GM18511 (cell line): ENCODE measurements around the gene APRT.
"Not testable (repeated sequence)": the region's sequence is repeated elsewhere in the genome, so short reads cannot be mapped to it uniquely, and the experiment has no call there.

ENCODE experiments used
- ATAC-seq: cut with Tn5 transposase; IDR thresholded peaks from one replicate; pipeline ENCODE4 v1.9.1; 2021; ENCODE audit warnings: mild to moderate bottlenecking, moderate library complexity; ENCODE audit not compliant: unreplicated experiment

APRT gene

DNA sequence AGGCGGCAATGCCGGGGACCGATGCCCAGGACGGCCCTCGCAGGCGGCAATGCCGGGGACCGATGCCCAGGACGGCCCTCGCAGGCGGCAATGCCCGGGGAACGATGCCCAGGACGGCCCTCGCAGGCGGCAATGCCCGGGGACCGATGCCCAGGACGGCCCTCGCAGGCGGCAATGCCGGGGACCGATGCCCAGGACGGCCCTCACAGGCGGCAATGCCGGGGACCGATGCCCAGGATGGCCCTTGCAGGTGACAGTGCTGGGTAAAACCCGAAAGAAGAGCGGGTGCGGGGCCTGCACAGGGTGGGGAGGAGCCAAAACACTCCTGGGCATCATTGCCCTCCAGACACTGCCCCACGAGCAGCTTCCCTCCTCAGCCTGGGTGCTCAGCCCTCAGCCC lies 11.9 kb upstream of the APRT start:
- ATAC-seq = not testable (repeated sequence)

DNA sequence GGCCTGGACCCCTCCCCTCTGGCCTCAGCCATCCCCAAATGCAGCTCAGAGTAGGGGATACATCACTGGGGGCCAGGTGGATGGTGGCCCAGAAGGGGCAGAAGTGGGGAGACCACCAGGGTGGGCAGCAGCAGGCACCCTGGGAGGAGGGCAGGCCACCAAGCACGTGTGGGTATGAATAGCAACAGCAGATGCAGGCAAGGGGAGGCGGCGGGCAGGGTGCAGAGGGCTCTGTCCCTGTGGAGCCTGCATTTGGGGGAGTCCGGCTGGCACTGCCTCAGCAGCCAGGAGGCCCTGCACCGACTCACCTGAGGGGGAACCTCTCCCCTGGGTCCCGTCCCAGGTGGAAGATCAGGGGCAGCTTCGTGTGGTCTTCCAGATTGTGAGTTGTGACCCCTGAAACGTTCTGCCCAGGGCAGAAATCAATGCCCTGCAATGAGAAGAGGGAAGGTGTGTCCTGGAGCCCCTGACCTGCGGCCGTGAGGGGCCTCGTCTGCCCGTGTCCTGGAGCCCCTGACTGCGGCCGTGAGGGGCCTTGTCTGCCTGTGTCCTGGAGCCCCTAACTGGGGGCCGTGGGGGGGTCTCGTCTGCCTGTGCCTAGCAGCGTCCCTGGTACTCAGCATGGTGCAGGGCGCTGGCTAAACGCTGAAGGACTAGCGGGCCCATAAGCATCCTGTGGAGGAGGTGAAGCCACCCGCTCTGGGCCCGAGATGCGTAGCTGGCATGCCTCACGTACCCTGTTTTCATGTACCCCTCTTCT lies 10.7 kb upstream of the APRT start:
- ATAC-seq = no peak

DNA sequence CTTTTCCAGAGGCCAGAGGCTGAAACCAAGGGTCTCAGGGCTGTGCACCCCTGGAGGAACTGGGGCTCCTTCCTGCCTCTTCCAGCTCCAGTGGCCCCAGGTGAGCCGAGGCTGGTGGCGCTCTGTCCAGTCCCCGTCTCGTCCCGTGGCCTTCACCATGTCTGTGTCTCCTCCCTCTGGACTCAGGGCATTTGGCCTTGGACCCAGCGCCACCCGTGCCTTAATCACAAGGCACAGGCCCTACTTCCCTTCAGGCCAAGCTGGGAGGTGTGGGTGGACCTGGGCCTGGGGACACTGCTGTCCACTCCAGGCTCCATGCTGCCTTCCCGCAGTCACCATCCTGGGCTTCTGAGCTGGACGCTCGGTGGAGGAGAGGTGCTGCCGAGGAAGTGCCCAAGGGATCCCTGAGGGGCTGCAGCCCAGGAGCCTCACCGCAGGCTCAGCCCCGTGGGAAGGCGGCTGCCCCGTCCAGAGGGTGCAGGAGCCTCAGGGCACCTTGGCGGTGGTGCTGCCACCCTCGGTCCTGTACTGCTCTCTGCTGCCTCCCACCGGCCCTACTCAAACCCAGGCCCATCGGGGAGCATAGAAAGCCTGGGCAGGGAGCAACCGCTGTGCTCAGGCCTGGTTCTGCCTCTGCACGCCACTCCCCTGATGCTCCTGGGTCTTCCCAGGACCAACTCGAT lies 9.6 kb upstream of the APRT start:
- ATAC-seq = no peak

DNA sequence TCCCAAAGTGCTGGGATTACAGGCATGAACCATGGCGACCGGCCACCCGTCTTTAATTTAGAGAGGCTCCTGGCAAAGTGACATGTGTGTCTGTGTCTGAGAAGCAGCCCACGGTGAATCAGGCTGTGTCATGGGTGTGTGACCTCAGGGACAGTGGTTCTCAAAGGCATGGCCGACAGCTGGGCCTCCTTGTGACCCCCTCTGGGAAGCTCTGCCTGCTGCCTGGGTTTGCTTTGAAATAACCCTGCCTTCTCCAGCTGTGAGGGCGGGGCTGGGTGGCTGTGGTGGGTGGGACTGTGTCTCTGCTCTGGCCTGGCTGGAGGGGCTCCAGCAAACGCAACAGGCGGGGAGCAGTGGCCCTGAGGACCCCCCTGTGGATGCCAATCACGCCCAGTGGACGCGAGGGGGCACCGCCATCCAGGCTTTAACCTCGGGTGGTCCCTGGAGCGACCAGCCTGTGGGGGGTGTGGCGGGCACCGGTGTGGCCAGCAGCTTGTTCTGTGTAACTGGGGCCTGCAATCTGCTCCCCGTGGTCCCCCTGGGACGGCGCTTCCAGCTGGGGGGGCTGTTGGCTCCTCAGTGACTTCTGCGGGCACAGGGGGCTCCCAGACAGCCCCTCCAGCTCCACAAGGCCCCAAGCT lies 8.8 kb upstream of the APRT start:
- no peak for ATAC-seq

DNA sequence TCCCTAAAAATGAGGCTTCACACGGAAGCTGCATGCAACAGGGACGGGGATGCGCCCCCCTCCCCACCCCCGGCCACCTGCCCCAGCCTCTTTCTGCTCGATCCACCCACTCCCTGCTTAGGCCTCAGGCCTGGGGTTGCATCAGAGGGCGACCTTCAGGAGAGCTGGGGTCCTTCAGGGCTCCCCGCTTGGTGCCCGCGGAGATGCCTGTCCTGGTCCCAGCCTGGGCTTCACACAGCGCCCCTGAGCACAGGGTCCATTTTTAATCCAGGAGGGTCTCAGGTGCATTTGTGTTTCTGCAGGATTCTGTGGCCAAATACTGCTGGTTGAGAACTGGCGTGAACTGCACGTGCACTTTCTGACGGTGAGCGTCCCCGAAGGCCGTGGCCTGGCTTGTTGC lies 7.4 kb upstream of the APRT start:
- no peak for ATAC-seq

DNA sequence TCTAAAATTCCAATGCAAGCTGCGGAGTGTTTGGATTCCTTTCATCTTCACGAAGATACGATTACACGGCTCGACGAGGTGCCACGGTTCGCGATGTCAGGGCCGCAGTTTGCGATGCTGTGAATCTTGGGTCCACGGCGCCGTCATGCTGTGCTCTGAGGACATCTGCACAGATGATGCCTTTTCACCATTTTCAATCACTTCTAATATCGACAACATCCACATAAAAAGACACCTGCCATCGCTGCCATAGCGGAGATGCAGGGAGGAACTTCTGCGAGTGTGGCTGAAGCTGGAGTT lies 6.8 kb upstream of the APRT start:
- ATAC-seq = no peak

DNA sequence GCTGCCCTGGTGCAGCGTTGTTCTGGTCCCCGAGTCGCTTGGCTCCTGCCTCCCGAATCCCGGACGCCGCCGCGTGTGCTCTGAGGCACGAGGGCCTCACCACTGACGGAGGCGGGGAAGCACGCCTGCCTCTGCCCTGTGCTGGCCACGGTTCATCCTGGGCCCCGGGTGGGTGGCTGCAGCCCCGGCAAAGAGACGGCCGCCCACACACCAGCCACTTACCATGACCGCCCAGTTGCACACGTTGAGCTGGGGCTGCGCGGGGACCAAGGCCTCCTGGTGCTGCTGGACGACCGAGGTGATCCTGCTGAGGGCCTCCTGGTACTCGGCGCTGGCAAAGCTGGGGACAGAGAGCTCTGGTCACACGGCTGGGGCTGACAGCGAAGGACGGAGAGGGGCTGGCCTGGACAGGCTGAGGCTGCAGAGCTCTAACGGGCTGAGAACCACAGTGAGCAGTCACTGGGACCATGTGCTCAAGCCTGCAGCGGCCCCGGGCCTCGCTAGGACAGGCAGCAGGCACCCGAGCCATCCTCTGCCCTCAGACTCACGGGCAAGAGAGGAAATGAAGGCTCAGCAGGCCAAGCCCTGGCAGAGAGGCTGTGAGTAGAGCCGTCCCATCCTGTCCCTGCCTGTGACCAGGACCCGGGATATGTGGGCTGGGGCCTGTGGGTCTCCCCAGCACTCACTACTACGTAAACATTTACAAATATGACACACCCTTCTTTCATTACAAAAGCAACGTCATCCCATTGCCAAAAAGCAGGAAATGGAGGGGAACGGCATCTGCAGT lies 6.3 kb upstream of the APRT start:
- no peak for ATAC-seq

DNA sequence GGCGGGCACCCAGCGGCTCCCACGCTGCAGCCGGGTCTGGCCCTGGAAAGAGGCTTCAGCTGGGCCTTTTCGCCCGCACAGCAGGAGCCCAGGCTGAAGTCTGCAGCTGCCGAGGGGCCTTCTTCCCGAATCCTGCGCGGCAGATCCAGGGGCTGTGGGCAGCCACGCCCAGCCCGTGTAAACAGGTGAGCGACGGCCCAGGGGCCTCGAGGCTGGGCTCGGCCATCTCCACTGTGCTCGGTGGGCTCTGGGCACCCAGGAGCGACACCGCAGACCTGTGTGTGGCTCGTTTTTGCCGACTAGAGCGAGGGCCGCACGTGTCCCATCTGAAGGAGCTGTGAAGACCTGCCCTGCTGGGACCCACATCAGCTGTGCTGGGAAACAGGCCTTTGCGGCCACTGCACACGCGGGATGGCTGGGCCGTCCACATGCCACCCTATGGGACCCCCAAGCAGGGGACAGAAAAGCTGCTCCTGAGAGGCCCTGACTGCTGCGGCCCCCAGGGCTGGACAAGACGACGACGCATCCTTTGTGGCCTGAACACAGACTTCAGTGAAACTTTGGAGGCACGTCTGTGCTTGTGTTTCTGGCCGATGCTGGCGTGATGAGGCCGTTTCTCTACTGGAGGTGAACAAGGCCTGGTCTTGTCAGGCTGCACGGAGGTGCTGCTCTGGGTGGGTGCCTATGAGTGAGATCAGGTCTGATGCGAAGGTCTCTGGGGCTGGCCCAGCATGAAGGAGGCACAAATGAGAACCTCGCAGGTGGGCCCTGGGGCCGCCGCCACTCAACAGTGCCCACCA lies 5.2 kb upstream of the APRT start:
- no peak for ATAC-seq

DNA sequence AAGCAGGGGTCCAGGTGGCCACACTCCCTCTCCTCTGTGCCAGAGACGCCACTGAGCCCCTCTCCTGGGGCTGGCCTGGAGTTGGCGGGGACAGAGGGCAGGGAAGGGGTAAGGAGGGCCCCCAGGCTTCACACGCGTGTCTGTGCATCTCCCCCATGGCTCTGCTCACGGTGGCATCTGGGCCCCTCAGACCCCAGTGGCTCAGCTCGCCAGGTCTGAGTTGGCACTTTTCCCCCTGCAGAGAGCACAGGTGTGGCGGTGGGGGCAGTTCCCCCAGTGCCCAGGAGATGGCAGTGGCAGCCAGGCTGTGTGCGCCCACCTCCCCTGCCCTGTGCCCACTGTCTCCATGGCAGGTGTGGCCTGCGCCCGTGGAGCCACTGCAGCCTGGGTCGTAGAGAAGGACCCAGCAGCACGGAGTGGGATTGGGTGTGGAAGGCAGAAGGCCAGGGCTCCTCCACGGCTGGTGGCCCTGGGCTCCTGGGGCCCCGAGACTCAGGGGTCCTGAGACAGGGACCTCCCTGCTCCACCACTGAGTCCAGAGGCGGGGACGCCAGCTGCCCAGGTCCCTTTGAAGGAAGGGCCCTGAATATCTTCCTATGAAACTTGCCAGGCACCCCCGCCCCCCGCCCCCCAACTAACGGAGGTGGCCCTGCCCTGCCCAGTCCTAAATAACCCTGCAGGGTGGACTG lies 4.3 kb upstream of the APRT start:
- no peak for ATAC-seq

DNA sequence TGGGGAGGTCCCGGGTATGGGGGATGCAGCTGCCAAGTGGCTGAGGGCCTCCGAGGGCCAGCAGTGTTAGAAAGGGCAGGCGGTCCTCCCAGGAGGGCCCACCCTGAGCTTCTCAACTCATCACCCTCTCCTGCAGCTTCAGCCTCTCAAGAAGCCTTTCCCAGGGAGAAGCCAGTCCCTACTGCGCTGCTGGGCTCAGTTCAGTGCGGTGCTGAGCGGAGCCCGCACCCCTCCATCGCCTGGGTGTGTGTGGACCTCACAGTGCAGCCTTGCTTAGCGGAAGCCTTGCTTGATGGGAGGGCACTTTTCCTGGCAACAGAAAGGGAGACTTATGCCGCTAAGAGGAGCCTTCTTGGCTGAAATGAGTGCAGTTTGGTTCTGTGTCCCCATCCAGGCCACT lies 3.5 kb upstream of the APRT start:
- ATAC-seq = no peak

DNA sequence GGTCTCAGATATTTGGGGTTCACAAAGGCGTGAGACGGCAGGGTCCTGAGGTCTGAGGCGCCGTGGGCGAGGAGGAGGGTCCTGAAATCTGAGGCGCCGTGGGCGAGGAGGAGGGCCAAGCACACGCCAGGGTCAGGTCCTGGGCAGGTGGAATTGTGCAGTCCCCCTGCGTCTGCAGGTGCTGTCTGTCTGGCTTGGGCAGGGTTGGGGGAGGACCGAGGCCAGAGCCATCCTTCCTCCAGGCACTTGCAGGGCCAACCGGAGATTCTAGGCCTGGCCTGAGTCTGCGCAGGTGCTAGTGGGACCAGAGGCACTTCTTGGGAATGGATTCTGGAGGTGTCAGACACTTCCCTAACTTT lies 2.4 kb upstream of the APRT start:
- ATAC-seq = no peak

DNA sequence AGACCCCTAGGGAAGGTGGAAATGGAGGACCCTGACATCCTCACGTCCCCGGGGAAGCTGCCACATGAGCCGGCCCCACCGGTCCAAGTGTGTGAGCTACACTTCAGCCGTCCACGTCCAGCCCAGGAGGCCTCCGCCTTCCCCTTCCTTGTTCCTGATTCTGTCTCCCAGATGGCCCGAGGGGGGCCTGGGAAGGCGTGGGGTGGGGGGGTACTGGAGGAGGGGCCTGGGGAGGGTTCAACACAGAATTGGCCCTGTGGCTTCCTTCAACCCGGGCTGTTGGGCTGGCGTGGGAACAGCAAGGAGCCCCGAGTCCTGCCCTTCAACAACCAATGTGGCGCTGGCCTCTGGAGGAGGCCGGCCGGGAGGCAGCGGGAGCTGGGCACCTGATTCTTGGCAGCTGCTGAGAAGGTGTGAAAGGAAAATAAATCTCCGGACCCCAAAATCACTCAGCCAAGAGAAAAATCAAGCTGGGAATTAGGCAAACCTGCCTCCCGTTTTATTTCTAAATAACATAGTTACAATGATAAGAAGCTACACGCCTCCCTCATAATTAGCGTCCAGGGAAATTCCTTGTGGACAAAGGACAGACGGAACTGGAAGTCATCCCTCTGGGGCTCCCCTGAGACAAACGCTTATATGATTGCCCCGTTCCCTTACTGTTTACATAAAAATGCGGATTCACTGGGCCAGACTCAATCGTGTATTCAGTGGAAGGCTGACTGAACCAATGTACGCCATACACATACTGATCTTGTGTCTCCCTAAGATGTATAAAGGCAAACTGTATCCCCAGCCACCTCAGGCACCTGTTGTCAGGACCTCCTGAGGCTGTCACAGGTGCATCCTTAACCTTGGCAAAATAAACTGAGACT lies 1.8 kb upstream of the APRT start:
- ATAC-seq = no peak

DNA sequence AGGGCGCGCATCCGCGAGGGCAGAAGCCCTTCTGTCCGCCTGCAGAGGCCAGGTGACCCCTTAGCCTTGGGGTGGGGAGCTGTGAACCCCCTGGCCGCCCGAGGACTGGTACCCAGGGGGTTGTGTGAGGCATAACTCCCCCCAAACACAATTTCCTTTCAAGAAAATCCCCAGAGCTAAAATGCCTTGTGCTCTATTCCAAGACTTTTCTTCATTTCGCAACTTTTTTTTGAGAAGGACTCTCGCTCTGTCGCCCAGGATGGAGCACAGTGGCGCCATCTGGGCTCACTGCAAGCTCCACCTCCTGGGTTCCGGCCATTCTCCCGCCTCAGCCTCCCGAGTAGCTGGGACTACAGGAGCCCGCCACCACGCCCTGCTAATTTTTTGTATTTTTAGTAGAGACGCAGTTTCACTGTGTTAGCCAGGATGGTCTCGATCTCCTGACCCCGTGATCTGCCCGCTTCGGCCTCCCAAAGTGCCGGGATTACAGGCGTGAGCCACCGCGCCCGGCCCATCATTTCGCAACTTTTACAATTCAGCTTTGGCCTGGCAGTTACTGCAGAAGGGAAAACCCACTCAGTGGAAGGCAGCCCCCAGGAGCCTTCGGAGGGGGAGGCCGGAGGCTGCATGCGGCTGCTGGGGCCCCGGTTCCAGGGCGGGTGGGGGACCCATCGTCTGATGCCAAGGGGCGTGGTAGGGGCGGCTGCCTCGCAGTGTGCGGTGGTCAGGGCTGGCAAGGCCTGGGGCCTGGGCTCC lies 963 bp upstream of the APRT start:
- no peak for ATAC-seq

DNA sequence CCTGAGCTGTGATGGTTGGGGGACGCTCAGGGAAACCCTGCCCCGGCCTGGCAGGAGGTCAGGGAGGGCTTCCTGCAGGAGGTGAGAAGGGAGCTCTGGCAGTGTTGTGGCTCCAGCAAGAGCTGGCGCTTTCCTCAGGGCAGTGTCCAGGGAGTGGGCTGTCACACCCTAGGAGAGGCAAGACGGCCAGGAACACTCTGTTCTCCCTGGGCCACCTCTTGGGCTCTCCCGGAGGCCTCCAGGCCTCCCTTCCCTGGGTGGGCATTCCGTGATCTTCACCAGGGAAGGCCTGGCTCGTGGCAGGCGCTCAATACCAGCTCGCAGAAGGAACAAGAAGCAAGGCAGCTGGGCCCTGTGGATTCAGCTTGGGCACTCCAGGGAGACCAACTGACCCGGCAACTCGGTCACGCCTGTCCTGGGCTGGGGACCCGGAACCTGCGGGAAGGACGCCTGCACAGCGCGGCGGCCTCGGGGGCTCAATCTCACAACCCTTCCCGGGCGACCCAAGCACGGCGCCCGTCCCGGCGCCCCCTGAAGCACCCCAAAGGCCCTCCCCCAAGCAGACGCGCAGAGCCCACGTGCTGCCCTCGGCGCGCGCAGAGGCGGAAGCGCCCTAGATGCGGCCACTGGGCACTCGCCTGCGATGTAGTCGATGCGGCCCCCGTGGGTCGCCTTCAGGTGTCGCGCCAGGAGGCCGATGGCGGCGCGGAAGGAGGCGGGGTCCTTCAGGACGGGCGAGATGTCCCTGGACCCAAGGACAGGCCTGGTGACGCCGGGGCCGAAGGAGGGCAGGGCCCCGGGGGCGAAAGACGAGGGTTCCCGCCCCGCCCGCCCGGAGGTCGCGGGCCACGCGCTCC lies 588 bp downstream of the APRT start:
- peak; percentile 65 for ATAC-seq

DNA sequence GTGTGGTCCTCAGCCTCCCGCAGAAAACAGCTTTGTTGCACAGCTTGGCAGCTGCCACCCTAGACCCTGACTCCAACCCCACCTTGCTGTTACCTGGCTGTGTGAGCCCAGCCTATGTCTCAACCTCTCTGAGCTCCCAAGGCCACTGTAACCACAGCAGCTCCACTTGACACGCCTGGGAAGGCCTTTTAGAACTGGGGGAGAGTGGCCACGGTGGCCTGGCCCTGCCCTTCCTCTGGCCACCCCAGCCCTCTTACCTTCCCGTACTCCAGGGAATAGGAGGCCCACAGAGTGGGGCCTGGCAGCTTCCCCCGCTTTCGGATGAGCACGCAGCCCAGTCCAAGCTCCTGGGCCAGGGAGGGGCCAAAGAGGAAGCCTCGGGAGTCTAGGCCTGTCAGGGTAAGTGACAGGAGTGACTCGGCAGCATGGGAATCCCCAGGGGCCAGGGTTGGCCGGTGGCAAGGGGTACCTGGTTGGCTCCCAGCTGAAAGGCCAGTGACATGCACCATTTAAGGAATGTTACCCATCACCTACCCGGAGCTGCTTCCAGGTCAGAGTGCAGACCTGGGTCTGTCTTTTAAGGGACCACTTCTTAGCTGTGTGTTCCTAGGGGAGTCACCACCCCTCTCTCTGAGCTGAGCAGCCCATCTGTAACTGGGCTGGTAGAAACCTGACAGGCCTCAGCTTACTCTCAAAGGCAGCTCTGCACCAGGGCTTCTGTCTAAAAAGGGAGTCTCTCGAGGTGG lies 1.4 kb downstream of the APRT start:
- ATAC-seq = no peak

DNA sequence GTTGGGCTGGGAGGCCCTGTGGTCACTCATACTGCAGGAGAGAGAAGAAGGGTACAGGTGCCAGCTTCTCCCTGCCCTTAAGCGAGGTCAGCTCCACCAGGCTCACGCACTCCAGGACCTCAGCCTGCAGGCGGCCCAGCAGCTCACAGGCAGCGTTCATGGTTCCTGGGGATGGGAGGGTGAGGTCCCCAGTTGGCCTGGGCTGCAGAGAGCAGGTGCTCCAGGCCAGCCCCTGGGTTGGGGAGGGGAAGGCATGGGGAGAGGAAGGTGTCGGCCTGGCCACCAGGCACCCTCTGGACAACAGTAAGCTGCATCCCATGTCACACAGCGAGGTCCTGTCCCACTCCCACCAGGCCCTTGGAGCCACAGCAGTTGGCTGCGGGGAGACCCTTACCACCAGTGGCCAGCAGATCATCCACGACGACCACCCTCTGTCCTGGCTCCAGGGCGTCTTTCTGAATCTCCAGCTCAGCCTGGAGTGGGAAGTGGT lies 2.0 kb downstream of the APRT start:
- no peak for ATAC-seq
